Measurements from ENCODE around the gene RASIP1. TPM values are rescaled to one million over a fixed set of nuclear protein-coding genes. Genes with fewer than 3 reads are reported as not detected.
A peak's percentile ranks its signal among the peaks of the same experiment; 100 is the strongest.
"Not testable (repeated sequence)": the region's sequence is repeated elsewhere in the genome, so short reads cannot be mapped to it uniquely, and the experiment has no call there.

RASIP1 gene, protein sequence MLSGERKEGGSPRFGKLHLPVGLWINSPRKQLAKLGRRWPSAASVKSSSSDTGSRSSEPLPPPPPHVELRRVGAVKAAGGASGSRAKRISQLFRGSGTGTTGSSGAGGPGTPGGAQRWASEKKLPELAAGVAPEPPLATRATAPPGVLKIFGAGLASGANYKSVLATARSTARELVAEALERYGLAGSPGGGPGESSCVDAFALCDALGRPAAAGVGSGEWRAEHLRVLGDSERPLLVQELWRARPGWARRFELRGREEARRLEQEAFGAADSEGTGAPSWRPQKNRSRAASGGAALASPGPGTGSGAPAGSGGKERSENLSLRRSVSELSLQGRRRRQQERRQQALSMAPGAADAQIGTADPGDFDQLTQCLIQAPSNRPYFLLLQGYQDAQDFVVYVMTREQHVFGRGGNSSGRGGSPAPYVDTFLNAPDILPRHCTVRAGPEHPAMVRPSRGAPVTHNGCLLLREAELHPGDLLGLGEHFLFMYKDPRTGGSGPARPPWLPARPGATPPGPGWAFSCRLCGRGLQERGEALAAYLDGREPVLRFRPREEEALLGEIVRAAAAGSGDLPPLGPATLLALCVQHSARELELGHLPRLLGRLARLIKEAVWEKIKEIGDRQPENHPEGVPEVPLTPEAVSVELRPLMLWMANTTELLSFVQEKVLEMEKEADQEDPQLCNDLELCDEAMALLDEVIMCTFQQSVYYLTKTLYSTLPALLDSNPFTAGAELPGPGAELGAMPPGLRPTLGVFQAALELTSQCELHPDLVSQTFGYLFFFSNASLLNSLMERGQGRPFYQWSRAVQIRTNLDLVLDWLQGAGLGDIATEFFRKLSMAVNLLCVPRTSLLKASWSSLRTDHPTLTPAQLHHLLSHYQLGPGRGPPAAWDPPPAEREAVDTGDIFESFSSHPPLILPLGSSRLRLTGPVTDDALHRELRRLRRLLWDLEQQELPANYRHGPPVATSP
- total RNA-seq = 2.4 and 2.9 TPM in 2 replicates

DNA sequence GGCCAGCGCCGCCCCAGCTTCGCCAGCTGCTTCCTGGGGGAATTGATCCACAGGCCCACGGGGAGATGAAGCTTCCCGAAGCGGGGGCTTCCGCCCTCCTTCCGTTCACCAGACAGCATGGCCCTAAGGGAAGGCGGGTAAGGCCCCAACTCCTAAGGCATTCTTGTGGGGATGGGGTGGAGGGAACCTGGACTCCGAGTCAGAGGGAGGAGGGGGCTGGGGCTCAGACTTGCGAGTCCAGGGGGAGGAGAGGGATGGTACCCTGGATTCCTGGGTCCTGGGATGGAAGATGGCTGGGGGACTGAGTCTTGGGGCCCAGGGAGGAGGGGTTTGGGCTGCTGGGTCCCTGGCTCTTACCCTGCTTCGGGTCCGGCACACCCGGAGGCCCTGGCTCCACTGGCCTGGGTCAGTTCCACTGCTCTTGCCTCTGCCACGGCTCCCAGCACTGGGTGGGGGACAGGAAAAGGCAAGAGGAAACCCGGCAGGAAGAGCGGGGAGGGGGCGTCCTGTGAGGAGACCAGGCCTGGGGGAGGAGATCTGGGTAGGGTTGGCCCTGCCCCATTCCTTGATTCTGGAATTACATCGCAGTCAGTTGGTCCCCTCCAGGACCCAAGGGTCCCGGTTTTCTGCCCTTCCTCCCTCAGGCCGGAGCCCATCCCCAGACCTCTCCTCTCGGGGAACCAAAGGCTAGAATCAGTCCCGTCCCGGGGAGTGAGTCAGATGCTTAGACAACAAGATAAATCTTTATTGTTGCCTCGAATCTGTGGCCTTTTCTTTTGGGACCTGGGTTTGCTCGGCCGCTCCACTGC is at the start of gene RASIP1:
Gene RASIP1, minus strand, starts transcription at position 447 of the 809 bp plus-strand sequence. Its CDS starts 328 bp downstream, at position 119.
- Histone ChIP-seq H3K36me3 (ENCODE audit: control insufficient read depth, insufficient read depth, low read length) (no peaks in the 10 kb centered on the region), H3K4me3 (ENCODE audit: low read depth, low read length) (peak within 1 kb of the TSS; percentile 44), H3K27me3 (ENCODE audit: control insufficient read depth, insufficient read depth, low read length) (no peaks in the 10 kb centered on the region)
- no peak for DNase-seq (ENCODE audit: low read depth)
- TF ChIP-seq, protein P1, sequence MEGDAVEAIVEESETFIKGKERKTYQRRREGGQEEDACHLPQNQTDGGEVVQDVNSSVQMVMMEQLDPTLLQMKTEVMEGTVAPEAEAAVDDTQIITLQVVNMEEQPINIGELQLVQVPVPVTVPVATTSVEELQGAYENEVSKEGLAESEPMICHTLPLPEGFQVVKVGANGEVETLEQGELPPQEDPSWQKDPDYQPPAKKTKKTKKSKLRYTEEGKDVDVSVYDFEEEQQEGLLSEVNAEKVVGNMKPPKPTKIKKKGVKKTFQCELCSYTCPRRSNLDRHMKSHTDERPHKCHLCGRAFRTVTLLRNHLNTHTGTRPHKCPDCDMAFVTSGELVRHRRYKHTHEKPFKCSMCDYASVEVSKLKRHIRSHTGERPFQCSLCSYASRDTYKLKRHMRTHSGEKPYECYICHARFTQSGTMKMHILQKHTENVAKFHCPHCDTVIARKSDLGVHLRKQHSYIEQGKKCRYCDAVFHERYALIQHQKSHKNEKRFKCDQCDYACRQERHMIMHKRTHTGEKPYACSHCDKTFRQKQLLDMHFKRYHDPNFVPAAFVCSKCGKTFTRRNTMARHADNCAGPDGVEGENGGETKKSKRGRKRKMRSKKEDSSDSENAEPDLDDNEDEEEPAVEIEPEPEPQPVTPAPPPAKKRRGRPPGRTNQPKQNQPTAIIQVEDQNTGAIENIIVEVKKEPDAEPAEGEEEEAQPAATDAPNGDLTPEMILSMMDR (IDR thresholded peaks at IDR 0.05; ENCODE audit: insufficient read depth, low read length, severe bottlenecking) = no peak
- no peak for FAIRE-seq

DNA sequence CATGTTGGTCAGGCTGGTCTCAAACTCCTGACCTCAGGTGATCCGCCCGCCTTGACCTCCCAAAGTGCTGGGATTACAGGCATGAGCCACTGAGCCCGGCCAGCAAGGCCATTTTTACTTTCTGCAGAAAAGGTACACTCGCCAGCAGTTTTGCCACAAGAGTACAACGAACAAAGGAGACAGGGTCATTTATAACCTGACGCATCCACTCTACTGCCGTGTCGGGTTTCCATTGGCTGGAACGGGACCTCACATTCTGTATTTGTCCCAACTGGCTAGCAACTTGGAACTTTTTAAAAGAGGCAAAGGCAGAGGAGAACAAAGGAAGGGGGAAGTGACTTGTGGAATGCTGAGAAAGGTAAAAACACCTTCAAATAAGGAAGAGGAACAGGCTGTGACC is 46.9 kb upstream of the RASIP1 start:
- H3K4me3 ChIP-seq (ENCODE audit: low read depth, low read length); FAIRE-seq; H3K27me3 ChIP-seq (ENCODE audit: control insufficient read depth, insufficient read depth, low read length); H3K36me3 ChIP-seq (ENCODE audit: control insufficient read depth, insufficient read depth, low read length): not testable (repeated sequence)
- DNase-seq (ENCODE audit: low read depth) = peak; percentile 72

DNA sequence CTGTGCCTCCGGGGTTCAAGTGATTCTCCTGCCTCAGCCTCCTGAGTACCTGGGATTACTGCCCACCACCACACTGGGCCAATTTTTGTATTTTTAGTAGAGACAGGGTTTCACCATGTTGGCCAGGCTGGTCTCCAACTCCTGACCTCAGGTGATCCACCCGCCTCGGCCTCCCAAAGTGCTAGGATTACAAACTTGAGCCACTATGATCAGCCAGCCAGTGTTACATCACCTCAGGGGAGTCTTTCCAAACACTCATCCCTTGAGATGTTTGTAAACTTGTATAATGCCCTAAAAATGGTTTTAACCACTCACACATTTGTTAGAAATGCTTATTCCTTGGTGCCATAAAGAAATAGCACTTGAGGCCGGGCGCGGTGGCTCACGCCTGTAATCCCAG is 46.0 kb upstream of the RASIP1 start:
- H3K27me3 ChIP-seq (ENCODE audit: control insufficient read depth, insufficient read depth, low read length); FAIRE-seq; H3K36me3 ChIP-seq (ENCODE audit: control insufficient read depth, insufficient read depth, low read length); H3K4me3 ChIP-seq (ENCODE audit: low read depth, low read length); DNase-seq (ENCODE audit: low read depth): not testable (repeated sequence)

DNA sequence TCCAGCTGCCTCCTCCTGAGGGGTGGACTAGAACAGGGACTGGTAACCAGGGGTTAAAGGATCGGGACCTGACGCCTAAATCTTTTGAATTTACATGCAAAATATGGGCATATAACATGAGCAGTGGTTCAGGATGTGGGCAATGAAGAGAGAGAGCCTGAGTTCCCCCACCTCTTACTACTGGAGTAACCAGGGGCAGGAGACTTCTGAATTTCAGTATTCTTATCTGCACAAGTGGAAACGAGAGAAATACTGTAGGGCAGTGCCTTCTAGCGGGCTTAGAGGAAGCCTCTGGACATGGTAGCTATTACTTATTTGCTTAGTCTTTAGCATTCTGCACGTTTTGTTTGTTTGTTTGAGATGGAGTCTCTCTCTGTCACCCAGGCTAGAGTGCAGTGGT is 44.1 kb upstream of the RASIP1 start:
- Histone ChIP-seq H3K4me3 (ENCODE audit: low read depth, low read length) (no peak overlapping the region), H3K36me3 (ENCODE audit: control insufficient read depth, insufficient read depth, low read length) (no peaks in the 10 kb centered on the region), H3K27me3 (ENCODE audit: control insufficient read depth, insufficient read depth, low read length) (no peaks in the 10 kb centered on the region)
- DNase-seq (ENCODE audit: low read depth) (no peak), FAIRE-seq (no peak)
- TF ChIP-seq, protein P1 (IDR thresholded peaks at IDR 0.05; ENCODE audit: insufficient read depth, low read length, severe bottlenecking) = peak; percentile 14

DNA sequence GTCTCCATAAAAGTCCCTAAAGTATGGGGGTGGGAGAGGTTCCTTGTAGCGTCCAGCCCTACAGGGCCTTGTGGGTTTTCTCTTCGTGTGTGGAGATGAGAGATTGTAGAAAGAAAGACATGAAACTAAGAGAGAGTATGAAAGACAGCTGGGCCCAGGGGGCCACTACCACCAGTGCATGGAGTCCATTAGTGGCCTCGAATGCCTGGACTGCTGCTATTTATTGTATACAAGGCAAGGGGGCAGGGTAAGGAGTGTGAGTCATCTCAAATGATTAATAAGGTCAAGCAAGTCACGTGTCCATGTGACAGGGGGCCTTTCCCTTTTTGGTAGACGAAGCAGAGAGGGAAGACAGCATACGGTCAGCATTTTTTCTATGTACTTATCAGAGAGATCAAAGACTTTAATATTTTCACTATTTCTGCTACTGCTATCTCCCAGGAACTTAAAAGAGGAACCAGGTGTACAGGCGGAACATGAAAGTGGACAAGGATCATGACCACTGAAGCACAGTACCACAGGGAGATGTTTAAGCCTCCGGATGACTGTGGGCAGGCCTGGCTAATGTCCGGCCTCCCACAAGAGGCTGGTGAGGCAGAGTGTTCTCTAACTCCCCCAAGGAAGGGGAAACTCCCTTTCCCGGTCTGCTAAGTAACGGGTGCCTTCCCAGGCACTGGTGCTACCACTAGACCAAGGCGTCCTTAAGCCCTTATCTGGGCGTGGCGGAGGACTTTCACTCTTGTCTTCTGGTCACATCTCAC is 40.4 kb upstream of the RASIP1 start:
- FAIRE-seq (no peak), DNase-seq (ENCODE audit: low read depth) (peak; percentile 32)
- Histone ChIP-seq H3K4me3 (ENCODE audit: low read depth, low read length) (no peak overlapping the region), H3K36me3 (ENCODE audit: control insufficient read depth, insufficient read depth, low read length) (no peaks in the 10 kb centered on the region), H3K27me3 (ENCODE audit: control insufficient read depth, insufficient read depth, low read length) (no peaks in the 10 kb centered on the region)
- TF ChIP-seq, protein P1 (IDR thresholded peaks at IDR 0.05; ENCODE audit: insufficient read depth, low read length, severe bottlenecking) = no peak

DNA sequence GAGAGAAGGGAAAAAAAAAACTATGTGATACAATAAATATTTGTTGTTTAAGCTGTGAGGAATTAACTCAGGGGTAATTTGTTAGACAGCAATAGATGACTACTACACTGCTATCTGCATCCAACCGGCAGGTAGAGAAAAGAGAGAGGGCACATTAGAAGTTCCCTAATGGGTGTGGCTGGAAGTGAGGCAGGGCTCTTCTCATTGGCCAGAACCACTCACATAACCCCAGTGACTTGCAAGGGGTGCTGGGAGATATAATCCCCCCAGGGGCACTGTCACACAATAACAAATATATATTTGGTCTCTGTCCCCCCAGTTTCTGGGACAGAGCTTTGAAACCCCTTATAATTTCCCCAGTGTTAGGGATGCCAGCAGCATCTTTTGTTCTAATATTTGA is 39.2 kb upstream of the RASIP1 start:
- no peak for FAIRE-seq
- H3K36me3 ChIP-seq (ENCODE audit: control insufficient read depth, insufficient read depth, low read length) = no peaks in the 10 kb centered on the region
- no peaks in the 10 kb centered on the region for H3K27me3 ChIP-seq (ENCODE audit: control insufficient read depth, insufficient read depth, low read length)
- no peak for DNase-seq (ENCODE audit: low read depth)
- H3K4me3 ChIP-seq (ENCODE audit: low read depth, low read length) = no peak overlapping the region
- TF ChIP-seq, protein P1 (IDR thresholded peaks at IDR 0.05; ENCODE audit: insufficient read depth, low read length, severe bottlenecking) = no peak

Measured in bronchial epithelial cell (primary cell).